Effector memory CD8-positive, alpha-beta T cell (primary cell): ENCODE measurements around the gene PAPLN.
A peak's percentile ranks its signal among the peaks of the same experiment; 100 is the strongest.

Experiments
- ATAC-seq: fragments of 150-1000 bp; cut with Tn5 transposase; replicated peaks from 2 replicates; pipeline ENCODE4 v1.10.0; 2021; ENCODE audit warnings: mild to moderate bottlenecking, moderate library complexity
- DNase-seq, 3 experiments: peaks; one replicate each; pipeline ENCODE4 v3.0.0; 2021
- H3K27ac Mint-ChIP-seq, 2 donors: one replicate each; pipeline ENCODE4 v1.8.0; 2022; ENCODE audit warnings: mild to moderate bottlenecking in 2 of 2, mixed read lengths in 2 of 2, moderate library complexity in 2 of 2
- H3K27me3 Mint-ChIP-seq, 2 donors: one replicate each; pipeline ENCODE4 v1.8.0; 2022; ENCODE audit warnings: mixed read lengths in 2 of 2
- H3K36me3 Mint-ChIP-seq: one replicate; pipeline ENCODE4 v1.8.0; 2022; ENCODE audit warnings: mild to moderate bottlenecking, moderate library complexity, mixed read lengths; ENCODE audit not compliant: insufficient read depth
- H3K4me1 Mint-ChIP-seq, 2 donors: one replicate each; pipeline ENCODE4 v1.8.0; 2022; ENCODE audit warnings: low read depth in 2 of 2, mixed read lengths in 2 of 2
- H3K4me3 Mint-ChIP-seq, 2 donors: one replicate each; pipeline ENCODE4 v1.8.0; 2022; ENCODE audit warnings: mild to moderate bottlenecking in 2 of 2, mixed read lengths in 2 of 2, moderate library complexity in 2 of 2
- H3K9me3 Mint-ChIP-seq, 2 donors: one replicate each; pipeline ENCODE4 v1.8.0; 2022; ENCODE audit warnings: mixed read lengths in 2 of 2

PAPLN gene

GRCh38 chr14:73243748-73244147 is 6.4 kb downstream of the PAPLN start:
- DNase-seq (no peak), ATAC-seq (no peak)
- H3K27ac Mint-ChIP-seq: no peak overlapping the region
- peaks cover 37 to 67% of the 10 kb centered on the region in 2 donors for H3K27me3 Mint-ChIP-seq
- H3K4me1 Mint-ChIP-seq: peaks cover 26 to 27% of the 10 kb centered on the region in 2 donors
- H3K9me3 Mint-ChIP-seq: no peaks in the 10 kb centered on the region
- H3K36me3 Mint-ChIP-seq: peaks cover 7% of the 10 kb centered on the region
- no peak overlapping the region for H3K4me3 Mint-ChIP-seq

GRCh38 chr14:73244541-73245290 is 7.4 kb downstream of the PAPLN start:
- no peaks in the 10 kb centered on the region for H3K9me3 Mint-ChIP-seq
- DNase-seq (no peak), ATAC-seq (no peak)
- H3K27ac Mint-ChIP-seq: no peak overlapping the region
- H3K4me1 Mint-ChIP-seq: peaks cover 26 to 27% of the 10 kb centered on the region in 2 donors
- H3K27me3 Mint-ChIP-seq: peaks cover 28 to 57% of the 10 kb centered on the region in 2 donors
- peak overlapping the region; percentile 82 to 87 for H3K4me3 Mint-ChIP-seq
- H3K36me3 Mint-ChIP-seq: peaks cover 7% of the 10 kb centered on the region

- H3K4me3 Mint-ChIP-seq: peak overlapping the region; percentile 82 to 87
- no peaks in the 10 kb centered on the region for H3K9me3 Mint-ChIP-seq
- peak overlapping the region; percentile 62 to 69 for H3K27ac Mint-ChIP-seq
- H3K36me3 Mint-ChIP-seq: peaks cover 7% of the 10 kb centered on the region
- ATAC-seq: peak; percentile 85
- H3K4me1 Mint-ChIP-seq: peaks cover 26 to 27% of the 10 kb centered on the region in 2 donors
- DNase-seq: peak; percentile 27 to 34 (median 32)
- H3K27me3 Mint-ChIP-seq: peaks cover 19 to 47% of the 10 kb centered on the region in 2 donors
Observed at GRCh38 chr14:73245480-73246325, 8.4 kb downstream of the PAPLN start.

- Mint-ChIP-seq H3K27me3 (peaks cover 10 to 39% of the 10 kb centered on the region in 2 donors), H3K4me1 (peaks cover 26 to 27% of the 10 kb centered on the region in 2 donors), H3K36me3 (peaks cover 4% of the 10 kb centered on the region), H3K9me3 (no peaks in the 10 kb centered on the region), H3K27ac (peak overlapping the region; percentile 62 to 69), H3K4me3 (peak overlapping the region; percentile 82 to 87)
- DNase-seq (no peak), ATAC-seq (no peak)
Observed at GRCh38 chr14:73246387-73247150, 9.3 kb downstream of the PAPLN start.

GRCh38 chr14:73248108-73248868 is 11.0 kb downstream of the PAPLN start:
- Mint-ChIP-seq H3K4me1 (peaks cover 22 to 23% of the 10 kb centered on the region in 2 donors), H3K27ac (no peak overlapping the region), H3K27me3 (peaks cover 0 to 22% of the 10 kb centered on the region in 2 donors), H3K36me3 (peaks cover 4% of the 10 kb centered on the region), H3K9me3 (no peaks in the 10 kb centered on the region), H3K4me3 (no peak overlapping the region)
- ATAC-seq (no peak), DNase-seq (no peak)

- no peak overlapping the region for H3K4me3 Mint-ChIP-seq
- H3K27me3 Mint-ChIP-seq: peaks cover 0 to 13% of the 10 kb centered on the region in 2 donors
- H3K27ac Mint-ChIP-seq: no peak overlapping the region
- H3K9me3 Mint-ChIP-seq: no peaks in the 10 kb centered on the region
- DNase-seq (no peak), ATAC-seq (no peak)
- peaks cover 22 to 23% of the 10 kb centered on the region in 2 donors for H3K4me1 Mint-ChIP-seq
- H3K36me3 Mint-ChIP-seq: peaks cover 4% of the 10 kb centered on the region
Observed at GRCh38 chr14:73249108-73249507, 11.8 kb downstream of the PAPLN start.

- Mint-ChIP-seq H3K27me3 (peaks cover 0 to 7% of the 10 kb centered on the region in 2 donors), H3K4me1 (peaks cover 22 to 23% of the 10 kb centered on the region in 2 donors), H3K36me3 (peaks cover 4% of the 10 kb centered on the region), H3K27ac (no peak overlapping the region), H3K4me3 (no peak overlapping the region), H3K9me3 (no peaks in the 10 kb centered on the region)
- ATAC-seq (no peak), DNase-seq (no peak)
Observed at GRCh38 chr14:73249564-73250316, 12.4 kb downstream of the PAPLN start.

GRCh38 chr14:73250317-73250713 is 13.0 kb downstream of the PAPLN start:
- Mint-ChIP-seq H3K4me1 (peaks cover 18 to 23% of the 10 kb centered on the region in 2 donors), H3K36me3 (peaks cover 4% of the 10 kb centered on the region), H3K9me3 (no peaks in the 10 kb centered on the region), H3K4me3 (no peak overlapping the region), H3K27me3 (peaks cover 0 to 1% of the 10 kb centered on the region in 2 donors), H3K27ac (no peak overlapping the region)
- DNase-seq (no peak), ATAC-seq (no peak)

GRCh38 chr14:73250781-73251500 is 13.6 kb downstream of the PAPLN start:
- ATAC-seq: no peak
- no peak for DNase-seq

GRCh38 chr14:73251516-73252215 is 14.4 kb downstream of the PAPLN start:
- ATAC-seq (no peak), DNase-seq (no peak)
- Mint-ChIP-seq H3K4me1 (peaks cover 13 to 20% of the 10 kb centered on the region in 2 donors), H3K27ac (no peak overlapping the region), H3K27me3 (no peaks in the 10 kb centered on the region), H3K9me3 (no peaks in the 10 kb centered on the region), H3K4me3 (no peak overlapping the region), H3K36me3 (no peaks in the 10 kb centered on the region)

More at GRCh38 chr14:73250781-73251500, 13.6 kb downstream of the PAPLN start:
- H3K27ac Mint-ChIP-seq: no peak overlapping the region
- H3K27me3 Mint-ChIP-seq: no peaks in the 10 kb centered on the region
- peaks cover 4% of the 10 kb centered on the region for H3K36me3 Mint-ChIP-seq
- peaks cover 17 to 23% of the 10 kb centered on the region in 2 donors for H3K4me1 Mint-ChIP-seq
- H3K9me3 Mint-ChIP-seq: no peaks in the 10 kb centered on the region
- H3K4me3 Mint-ChIP-seq: no peak overlapping the region
